ENCODE results near the gene SMIM43.

SMIM43 gene

DNA sequence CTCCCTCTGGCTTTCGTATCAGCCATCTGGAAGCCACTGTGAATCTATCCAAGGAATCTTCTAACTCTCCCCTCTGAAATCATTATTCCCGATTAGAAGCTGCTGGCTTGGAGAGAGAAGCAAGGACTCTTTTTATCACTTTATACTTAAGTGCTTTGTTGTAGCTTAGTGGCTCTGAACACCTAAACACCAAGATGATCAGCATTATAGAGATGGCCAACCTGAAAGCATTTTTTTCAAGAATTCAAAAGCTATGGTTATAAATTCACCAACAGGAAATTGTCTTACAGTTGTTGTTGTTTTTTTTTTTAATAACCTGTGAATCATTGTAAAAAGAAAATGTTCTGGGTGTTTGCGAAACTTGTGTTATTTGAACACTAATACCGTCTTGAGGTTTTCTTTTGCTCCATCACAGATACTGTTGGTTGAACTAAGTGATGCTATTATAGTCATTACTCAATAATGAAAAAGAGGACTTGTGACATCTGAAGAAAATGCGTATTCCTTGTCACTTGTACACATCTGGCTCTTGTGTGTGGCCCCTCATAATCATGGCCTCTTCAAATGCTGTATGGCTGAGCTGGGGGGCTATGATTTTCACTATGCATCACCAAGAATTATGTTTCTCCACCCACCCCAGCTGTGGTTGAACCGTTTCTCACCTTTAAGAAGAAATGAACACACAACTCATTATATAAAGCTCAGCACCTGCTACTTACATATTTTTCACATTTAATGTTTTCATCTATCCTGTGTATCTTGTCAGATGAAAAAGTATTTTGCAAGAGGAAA lies 11.8 kb upstream of the SMIM43 start:
- no peak overlapping the region for H3K4me2 ChIP-seq (ENCODE audit: low read depth, low read length, poor library complexity, severe bottlenecking)
- H3K36me3 ChIP-seq (ENCODE audit: insufficient read depth, low read length) = no peaks in the 10 kb centered on the region
- H3K4me1 ChIP-seq (ENCODE audit: insufficient read depth, low read length, poor library complexity, severe bottlenecking) = no peaks in the 10 kb centered on the region

DNA sequence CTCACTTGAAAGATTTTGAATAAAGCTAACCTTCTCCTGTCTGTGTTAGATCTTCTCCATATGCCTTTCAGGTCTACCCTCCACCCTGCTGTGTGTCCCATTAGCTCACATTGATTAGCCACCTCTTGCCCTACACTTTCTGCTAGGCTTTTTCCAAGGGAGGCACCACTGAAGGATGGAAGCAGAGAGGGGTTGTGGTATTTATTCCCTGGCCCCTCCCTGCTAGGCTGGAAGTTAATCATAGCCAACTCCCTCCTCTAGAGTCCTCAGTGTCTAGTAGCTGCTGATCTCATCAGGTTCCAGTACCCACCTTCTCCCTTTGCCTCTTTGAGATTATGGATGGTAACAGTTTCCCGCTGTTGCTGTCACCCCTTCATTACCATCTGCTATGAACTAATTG lies 8.9 kb upstream of the SMIM43 start:
- Histone ChIP-seq H3F3A (ENCODE audit: low read depth) (no peaks in the 10 kb centered on the region), H3K4me3 (ENCODE audit: low read length, poor library complexity, severe bottlenecking) (no peak overlapping the region), H3K4me1 (ENCODE audit: insufficient read depth, low read length, poor library complexity, severe bottlenecking) (no peaks in the 10 kb centered on the region), H3K79me2 (ENCODE audit: insufficient read depth, low read length) (no peaks in the 10 kb centered on the region), H3K9me3 (ENCODE audit: insufficient read depth, low read depth, low read length) (no peaks in the 10 kb centered on the region), H3K9ac (ENCODE audit: low read depth, low read length, poor library complexity, severe bottlenecking) (no peak overlapping the region), H2AFZ (ENCODE audit: low read length) (no peak overlapping the region), H3K36me3 (ENCODE audit: insufficient read depth, low read length) (no peaks in the 10 kb centered on the region), H3K27me3 (ENCODE audit: insufficient read depth, low read length, poor library complexity, severe bottlenecking) (no peaks in the 10 kb centered on the region), H3K4me2 (ENCODE audit: low read depth, low read length, poor library complexity, severe bottlenecking) (no peak overlapping the region), H3K9me2 (replicated peaks; ENCODE audit: low read depth, low read length) (no peaks in the 10 kb centered on the region), H4K20me1 (ENCODE audit: insufficient read depth, low read length, poor library complexity, severe bottlenecking) (no peaks in the 10 kb centered on the region)
- TF ChIP-seq, protein P1, sequence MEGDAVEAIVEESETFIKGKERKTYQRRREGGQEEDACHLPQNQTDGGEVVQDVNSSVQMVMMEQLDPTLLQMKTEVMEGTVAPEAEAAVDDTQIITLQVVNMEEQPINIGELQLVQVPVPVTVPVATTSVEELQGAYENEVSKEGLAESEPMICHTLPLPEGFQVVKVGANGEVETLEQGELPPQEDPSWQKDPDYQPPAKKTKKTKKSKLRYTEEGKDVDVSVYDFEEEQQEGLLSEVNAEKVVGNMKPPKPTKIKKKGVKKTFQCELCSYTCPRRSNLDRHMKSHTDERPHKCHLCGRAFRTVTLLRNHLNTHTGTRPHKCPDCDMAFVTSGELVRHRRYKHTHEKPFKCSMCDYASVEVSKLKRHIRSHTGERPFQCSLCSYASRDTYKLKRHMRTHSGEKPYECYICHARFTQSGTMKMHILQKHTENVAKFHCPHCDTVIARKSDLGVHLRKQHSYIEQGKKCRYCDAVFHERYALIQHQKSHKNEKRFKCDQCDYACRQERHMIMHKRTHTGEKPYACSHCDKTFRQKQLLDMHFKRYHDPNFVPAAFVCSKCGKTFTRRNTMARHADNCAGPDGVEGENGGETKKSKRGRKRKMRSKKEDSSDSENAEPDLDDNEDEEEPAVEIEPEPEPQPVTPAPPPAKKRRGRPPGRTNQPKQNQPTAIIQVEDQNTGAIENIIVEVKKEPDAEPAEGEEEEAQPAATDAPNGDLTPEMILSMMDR (conservative IDR thresholded peaks at IDR 0.05; ENCODE audit: low read length) = no peak
- no peak for TF ChIP-seq EZH2phosphoT487 (IDR thresholded peaks at IDR 0.05; ENCODE audit: borderline replicate concordance)

More for the DNA sequence above, 11.8 kb upstream of the SMIM43 start:
- no peaks in the 10 kb centered on the region for H3F3A ChIP-seq (ENCODE audit: low read depth)
- H3K9ac ChIP-seq (ENCODE audit: low read depth, low read length, poor library complexity, severe bottlenecking) = no peak overlapping the region
- no peaks in the 10 kb centered on the region for H3K27me3 ChIP-seq (ENCODE audit: insufficient read depth, low read length, poor library complexity, severe bottlenecking)
- no peaks in the 10 kb centered on the region for H3K79me2 ChIP-seq (ENCODE audit: insufficient read depth, low read length)
- no peaks in the 10 kb centered on the region for H3K9me2 ChIP-seq (replicated peaks; ENCODE audit: low read depth, low read length)
- H4K20me1 ChIP-seq (ENCODE audit: insufficient read depth, low read length, poor library complexity, severe bottlenecking) = no peaks in the 10 kb centered on the region
- TF ChIP-seq, protein P1 (conservative IDR thresholded peaks at IDR 0.05; ENCODE audit: low read length) = no peak
- TF ChIP-seq EZH2phosphoT487 (IDR thresholded peaks at IDR 0.05; ENCODE audit: borderline replicate concordance) = no peak
- H2AFZ ChIP-seq (ENCODE audit: low read length) = no peak overlapping the region
- no peak overlapping the region for H3K4me3 ChIP-seq (ENCODE audit: low read length, poor library complexity, severe bottlenecking)
- no peaks in the 10 kb centered on the region for H3K9me3 ChIP-seq (ENCODE audit: insufficient read depth, low read depth, low read length)

DNA sequence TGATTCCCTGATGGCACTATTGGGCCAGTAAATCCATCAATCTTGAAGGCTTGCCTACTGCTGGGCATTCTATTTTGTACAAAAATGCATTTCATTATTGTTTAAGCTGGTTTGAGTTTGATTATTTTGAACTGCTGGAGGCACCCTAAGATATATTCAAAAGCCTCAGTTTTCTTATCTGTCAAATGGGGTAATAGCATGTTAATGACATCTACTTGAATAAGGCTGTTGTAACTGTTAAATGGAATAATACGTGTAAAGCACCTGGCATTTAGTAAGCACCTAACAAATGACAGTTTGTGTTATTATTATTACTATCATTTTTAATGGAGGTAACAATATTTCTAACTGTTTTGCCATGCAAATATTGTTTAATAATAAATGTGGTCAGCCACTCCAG lies 6.9 kb upstream of the SMIM43 start:
- Histone ChIP-seq H3K9ac (ENCODE audit: low read depth, low read length, poor library complexity, severe bottlenecking) (no peak overlapping the region), H3K27me3 (ENCODE audit: insufficient read depth, low read length, poor library complexity, severe bottlenecking) (no peaks in the 10 kb centered on the region), H3K36me3 (ENCODE audit: insufficient read depth, low read length) (no peaks in the 10 kb centered on the region), H3K4me3 (ENCODE audit: low read length, poor library complexity, severe bottlenecking) (no peak overlapping the region), H4K20me1 (ENCODE audit: insufficient read depth, low read length, poor library complexity, severe bottlenecking) (no peaks in the 10 kb centered on the region), H3K79me2 (ENCODE audit: insufficient read depth, low read length) (no peaks in the 10 kb centered on the region), H2AFZ (ENCODE audit: low read length) (no peak overlapping the region), H3F3A (ENCODE audit: low read depth) (no peaks in the 10 kb centered on the region), H3K4me2 (ENCODE audit: low read depth, low read length, poor library complexity, severe bottlenecking) (no peak overlapping the region), H3K9me3 (ENCODE audit: insufficient read depth, low read depth, low read length) (no peaks in the 10 kb centered on the region), H3K9me2 (replicated peaks; ENCODE audit: low read depth, low read length) (no peaks in the 10 kb centered on the region), H3K4me1 (ENCODE audit: insufficient read depth, low read length, poor library complexity, severe bottlenecking) (no peaks in the 10 kb centered on the region)
- TF ChIP-seq EZH2phosphoT487 (IDR thresholded peaks at IDR 0.05; ENCODE audit: borderline replicate concordance) = no peak
- TF ChIP-seq, protein P1 (conservative IDR thresholded peaks at IDR 0.05; ENCODE audit: low read length) = no peak

All from Loucy (cell line).